OCI-LY7 (cell line): ENCODE results near the gene PUDP.
"Not testable (repeated sequence)": the region's sequence is repeated elsewhere in the genome, so short reads cannot be mapped to it uniquely, and the experiment has no call there.

Source experiments
- EZH2phosphoT487 ChIP-seq: fragments of 200-600 bp; sonication (generic); IDR thresholded peaks from 2 replicates; pipeline ENCODE4 v1.6.1; 2018; ENCODE audit warnings: low read depth, borderline replicate concordance, mild to moderate bottlenecking, mixed run types, antibody characterized with exemption, low read length, moderate library complexity, mixed read lengths
- TF ChIP-seq, protein P1 (sequence below): fragments of 200-600 bp; sonication (generic); conservative IDR thresholded peaks from 2 replicates; pipeline ENCODE4 v1.5.1; 2014; ENCODE audit warnings: mild to moderate bottlenecking, antibody characterized with exemption, low read length, moderate library complexity, mixed read lengths

DNA sequence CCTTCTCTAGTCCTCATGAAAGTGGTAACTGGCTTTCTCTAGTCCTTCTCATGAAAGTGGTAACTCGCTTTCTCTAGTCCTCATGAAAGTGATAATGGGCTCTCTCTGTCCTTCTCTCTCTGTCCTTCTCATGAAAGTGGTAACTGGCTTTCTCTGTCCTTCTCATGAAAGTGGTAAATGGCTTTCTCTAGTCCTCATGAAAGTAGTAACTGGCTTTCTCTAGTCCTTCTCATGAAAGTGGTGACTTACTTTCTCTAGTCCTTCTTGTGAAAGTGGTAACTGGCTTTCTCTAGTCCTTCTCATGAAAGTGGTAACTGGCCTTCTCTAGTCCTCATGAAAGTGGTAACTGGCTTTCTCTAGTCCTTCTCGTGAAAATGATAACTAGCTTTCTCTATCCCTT, 30.9 kb upstream of the PUDP start:
- TF ChIP-seq, protein P1, sequence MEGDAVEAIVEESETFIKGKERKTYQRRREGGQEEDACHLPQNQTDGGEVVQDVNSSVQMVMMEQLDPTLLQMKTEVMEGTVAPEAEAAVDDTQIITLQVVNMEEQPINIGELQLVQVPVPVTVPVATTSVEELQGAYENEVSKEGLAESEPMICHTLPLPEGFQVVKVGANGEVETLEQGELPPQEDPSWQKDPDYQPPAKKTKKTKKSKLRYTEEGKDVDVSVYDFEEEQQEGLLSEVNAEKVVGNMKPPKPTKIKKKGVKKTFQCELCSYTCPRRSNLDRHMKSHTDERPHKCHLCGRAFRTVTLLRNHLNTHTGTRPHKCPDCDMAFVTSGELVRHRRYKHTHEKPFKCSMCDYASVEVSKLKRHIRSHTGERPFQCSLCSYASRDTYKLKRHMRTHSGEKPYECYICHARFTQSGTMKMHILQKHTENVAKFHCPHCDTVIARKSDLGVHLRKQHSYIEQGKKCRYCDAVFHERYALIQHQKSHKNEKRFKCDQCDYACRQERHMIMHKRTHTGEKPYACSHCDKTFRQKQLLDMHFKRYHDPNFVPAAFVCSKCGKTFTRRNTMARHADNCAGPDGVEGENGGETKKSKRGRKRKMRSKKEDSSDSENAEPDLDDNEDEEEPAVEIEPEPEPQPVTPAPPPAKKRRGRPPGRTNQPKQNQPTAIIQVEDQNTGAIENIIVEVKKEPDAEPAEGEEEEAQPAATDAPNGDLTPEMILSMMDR: not testable (repeated sequence)
- TF ChIP-seq EZH2phosphoT487: not testable (repeated sequence)
